ENCODE results near the gene HLCS.

DNA sequence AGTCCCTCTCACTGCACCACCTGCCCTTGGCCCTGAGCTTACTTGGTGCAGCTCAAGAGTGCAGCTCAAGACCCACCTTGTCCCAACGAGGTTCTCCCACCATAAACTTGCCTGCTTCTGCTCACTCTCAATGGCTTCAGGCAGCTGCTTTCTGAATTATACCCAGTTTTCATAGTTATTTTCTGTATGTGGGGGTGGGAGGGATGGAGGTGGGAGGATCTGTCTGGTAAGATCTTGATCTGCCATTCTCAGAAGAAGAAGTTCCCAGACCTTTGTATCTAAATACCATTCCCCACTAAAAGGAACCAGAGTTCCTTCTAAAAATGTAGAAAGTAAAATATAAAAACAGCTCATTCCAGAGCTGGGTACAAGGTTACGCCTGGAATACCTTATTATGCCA is 156.0 kb downstream of the HLCS start:
- TF ChIP-seq, protein P1, sequence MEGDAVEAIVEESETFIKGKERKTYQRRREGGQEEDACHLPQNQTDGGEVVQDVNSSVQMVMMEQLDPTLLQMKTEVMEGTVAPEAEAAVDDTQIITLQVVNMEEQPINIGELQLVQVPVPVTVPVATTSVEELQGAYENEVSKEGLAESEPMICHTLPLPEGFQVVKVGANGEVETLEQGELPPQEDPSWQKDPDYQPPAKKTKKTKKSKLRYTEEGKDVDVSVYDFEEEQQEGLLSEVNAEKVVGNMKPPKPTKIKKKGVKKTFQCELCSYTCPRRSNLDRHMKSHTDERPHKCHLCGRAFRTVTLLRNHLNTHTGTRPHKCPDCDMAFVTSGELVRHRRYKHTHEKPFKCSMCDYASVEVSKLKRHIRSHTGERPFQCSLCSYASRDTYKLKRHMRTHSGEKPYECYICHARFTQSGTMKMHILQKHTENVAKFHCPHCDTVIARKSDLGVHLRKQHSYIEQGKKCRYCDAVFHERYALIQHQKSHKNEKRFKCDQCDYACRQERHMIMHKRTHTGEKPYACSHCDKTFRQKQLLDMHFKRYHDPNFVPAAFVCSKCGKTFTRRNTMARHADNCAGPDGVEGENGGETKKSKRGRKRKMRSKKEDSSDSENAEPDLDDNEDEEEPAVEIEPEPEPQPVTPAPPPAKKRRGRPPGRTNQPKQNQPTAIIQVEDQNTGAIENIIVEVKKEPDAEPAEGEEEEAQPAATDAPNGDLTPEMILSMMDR (IDR thresholded peaks at IDR 0.05; ENCODE audit: insufficient read depth, low read length, poor library complexity, severe bottlenecking), result no peak
- TF ChIP-seq EZH2phosphoT487 (conservative IDR thresholded peaks at IDR 0.05; ENCODE audit: low read length), result no peak

Data from SU-DHL-6 (cell line).